Body of pancreas (tissue), 4 donors: ENCODE measurements around the gene RAD51D.

Source experiments
- POLR2A ChIP-seq, 3 donors: fragments of 450-650 bp; IDR thresholded peaks; one replicate each; pipeline ENCODE4 v1.6.1; 2016; ENCODE audit warnings: antibody characterized with exemption in 3 of 3, mild to moderate bottlenecking in 2 of 3
- TF ChIP-seq, protein P1 (sequence below), 7 experiments: fragments of 450-650 bp in 4 of 7; fragments of 200-600 bp in 3 of 7; sonication (generic) in 3 of 7; IDR thresholded peaks; one replicate each; pipeline ENCODE4 v1.5.1; 2016 to 2019; ENCODE audit warnings: antibody characterized with exemption in 7 of 7

DNA sequence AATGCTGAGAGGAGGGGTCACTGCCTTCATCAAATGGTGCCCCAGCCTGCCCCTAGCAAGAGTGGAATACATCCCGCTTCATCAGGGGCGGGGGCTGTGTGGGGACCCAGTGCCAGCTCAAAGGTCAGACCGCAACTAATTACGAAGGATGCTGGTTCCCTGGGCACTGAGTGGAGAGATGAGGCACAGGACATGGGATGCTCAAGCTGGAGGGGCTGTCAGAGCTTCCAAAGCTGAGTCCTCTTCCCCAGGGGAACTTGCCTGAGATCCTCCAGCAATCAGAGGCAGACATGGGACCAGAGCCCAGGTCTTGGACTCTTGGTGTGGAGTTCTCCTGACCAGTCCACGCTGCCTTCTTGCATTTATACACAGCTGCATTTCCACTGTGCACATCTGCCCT is 46.9 kb upstream of the RAD51D start:
- TF ChIP-seq, protein P1, sequence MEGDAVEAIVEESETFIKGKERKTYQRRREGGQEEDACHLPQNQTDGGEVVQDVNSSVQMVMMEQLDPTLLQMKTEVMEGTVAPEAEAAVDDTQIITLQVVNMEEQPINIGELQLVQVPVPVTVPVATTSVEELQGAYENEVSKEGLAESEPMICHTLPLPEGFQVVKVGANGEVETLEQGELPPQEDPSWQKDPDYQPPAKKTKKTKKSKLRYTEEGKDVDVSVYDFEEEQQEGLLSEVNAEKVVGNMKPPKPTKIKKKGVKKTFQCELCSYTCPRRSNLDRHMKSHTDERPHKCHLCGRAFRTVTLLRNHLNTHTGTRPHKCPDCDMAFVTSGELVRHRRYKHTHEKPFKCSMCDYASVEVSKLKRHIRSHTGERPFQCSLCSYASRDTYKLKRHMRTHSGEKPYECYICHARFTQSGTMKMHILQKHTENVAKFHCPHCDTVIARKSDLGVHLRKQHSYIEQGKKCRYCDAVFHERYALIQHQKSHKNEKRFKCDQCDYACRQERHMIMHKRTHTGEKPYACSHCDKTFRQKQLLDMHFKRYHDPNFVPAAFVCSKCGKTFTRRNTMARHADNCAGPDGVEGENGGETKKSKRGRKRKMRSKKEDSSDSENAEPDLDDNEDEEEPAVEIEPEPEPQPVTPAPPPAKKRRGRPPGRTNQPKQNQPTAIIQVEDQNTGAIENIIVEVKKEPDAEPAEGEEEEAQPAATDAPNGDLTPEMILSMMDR (IDR thresholded peaks at IDR 0.05): no peak
- no peak for TF ChIP-seq POLR2A (IDR thresholded peaks at IDR 0.05)
